HG03060 (cell line): ENCODE data around the gene CHRNA4.

Experiments
- ATAC-seq: cut with Tn5 transposase; IDR thresholded peaks from one replicate; pipeline ENCODE4 v1.9.1; 2021; ENCODE audit warnings: low read depth, moderate number of reproducible peaks; ENCODE audit not compliant: unreplicated experiment

Gene CHRNA4

DNA sequence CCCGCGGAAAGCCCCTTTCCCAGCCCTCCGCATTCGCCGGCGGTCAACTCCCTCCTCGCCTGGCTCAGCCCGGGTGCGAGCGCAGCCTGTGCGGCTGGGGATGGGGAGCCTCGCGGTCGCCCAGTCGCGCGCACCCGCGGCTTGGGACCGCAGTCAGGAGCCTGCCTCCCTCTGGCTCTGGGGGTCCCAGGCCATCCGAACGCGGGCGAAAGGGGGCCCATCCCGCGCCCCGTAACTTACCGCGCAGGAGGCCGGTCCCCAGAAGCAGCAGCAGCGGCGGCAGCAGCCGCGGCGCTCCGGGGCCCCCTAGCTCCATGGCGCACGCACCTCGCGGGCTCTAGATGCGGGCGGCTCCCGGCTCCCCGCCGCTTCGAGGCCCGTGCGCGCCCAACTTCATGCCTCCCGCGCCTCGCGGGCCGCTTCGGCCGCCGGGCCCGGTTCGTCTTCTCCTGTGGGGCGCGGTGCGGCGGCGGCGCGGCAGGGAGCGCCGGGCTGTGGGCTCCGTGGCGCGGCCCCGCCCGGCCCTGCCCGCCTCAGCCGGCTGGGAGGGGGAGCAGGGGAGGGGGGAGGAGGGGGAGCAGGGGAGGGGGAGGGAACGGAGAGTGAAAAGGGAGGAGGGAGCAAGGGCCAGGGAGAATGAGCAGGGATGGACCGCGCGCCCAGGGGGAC lies at the start of gene CHRNA4:
CHRNA4 (minus strand) TSS at position 500 of the 669 bp plus-strand sequence; CDS start at position 316, 184 bp downstream.
- ATAC-seq = no peak

DNA sequence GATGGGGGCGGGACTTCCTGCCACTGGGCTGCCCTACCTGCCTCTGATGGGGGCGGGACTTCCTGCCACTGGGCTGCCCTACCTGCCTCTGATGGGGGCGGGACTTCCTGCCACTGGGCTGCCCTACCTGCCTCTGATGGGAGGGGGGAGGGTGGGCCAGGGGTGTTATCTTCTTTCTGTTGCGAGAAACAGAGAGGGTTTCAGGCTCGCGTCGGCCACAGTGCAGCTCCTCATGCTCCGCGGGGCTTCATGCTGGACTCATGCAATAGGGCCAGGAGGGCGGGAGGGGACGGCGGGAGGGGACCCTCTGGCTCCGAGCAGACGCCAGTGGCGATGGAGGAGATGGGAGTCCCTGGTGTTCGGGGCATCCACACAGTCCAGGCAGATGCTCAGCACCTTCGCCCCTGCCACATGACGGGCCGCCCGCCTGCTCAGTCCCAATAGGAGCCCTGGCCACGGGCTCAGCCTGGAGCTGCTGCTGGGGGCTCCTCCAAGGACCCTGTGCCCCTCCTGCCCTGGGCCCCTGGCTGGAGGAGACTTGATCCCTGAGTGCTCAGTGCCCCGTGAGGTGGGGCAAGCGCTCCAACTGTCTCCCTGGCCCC lies 48.8 kb upstream of the CHRNA4 start:
- no peak for ATAC-seq

DNA sequence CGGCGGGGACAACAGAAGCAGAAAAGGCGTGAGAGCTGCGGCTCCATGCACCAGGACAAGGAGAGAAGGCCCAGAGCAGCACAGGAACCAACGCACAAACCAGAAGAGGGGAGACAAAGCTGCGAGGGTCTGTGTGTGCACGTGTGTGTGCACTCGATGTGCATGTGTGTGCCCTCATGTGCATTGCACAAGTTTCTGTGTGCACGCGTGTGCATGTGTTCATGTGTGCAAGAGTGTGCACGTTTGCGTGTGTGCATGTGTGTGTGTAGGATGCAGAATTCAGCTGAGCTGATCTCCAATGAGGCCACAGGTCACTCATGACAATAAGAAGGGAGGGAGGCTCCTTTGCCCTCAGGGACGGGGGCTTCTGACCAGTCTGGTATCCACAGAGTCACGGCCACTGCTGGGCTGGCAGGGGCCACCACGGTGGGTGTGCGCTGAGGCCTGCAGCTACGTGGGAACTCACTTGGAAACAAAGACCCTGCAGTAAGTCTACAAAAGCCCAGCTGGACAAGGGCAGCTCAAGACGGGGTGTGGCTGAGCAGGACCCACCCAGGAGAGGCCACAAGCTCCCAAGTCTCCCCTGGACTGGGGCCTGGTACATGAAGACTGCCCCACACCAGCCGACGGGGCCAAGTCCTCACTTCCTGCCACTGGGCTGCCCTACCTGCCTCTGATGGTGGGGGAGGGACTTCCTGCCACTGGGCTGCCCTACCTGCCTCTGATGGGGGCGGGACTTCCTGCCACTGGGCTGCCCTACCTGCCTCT lies 48.1 kb upstream of the CHRNA4 start:
- no peak for ATAC-seq

DNA sequence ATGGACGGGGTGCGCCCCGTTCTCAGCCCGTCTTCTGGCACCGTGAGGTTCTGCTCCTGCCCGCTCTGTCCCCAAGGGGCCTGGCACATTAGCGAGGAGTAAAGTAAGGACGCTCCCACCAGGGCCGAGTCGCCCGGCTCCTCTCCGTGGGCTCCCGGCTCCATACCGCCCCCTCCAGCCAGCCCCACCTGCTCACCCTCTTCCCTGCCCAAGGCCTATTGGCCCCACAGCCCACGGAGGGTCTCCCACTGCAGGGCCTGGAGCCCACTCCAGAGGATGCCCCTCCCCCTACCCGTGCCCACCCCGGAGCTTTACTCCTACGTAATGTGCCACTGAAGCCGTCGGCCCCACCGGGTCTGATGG lies 47.5 kb upstream of the CHRNA4 start:
- no peak for ATAC-seq

DNA sequence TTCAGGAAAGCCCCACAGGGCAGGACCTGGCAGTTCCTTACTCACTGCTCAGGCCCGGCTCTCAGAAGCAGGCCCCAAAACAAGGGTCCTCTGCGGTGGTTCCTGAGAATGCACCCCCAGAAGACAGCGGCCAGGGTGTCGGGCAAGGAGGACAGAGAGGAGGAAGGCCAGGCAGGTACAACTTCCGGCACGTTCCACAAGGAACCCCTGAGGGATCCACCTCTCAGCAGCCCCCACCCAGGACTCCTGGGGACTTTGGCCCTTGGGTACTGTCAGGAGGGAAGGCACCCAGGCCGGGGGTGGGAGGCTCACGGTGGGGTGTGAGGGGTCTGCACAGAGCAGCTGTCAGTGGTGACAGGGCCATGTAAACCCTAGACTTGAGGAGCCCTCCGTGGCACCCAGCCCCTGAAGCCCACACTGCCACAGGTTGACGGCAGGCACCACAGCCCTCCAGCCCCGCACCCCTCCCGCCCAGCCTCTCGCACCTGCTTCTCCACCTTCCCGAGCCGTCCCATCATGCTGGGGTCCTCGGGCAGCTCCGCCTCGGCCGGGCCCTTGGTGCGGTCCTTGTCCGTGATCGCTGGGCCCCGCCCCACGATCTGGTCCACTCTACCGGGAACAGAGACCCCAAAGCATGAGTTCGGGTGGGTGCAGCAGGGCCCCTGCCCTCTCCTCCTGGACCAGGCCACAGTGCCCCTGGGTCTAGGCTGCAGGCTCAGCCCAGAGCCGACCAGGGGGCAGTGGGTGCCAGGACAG lies 47.0 kb upstream of the CHRNA4 start:
- no peak for ATAC-seq

DNA sequence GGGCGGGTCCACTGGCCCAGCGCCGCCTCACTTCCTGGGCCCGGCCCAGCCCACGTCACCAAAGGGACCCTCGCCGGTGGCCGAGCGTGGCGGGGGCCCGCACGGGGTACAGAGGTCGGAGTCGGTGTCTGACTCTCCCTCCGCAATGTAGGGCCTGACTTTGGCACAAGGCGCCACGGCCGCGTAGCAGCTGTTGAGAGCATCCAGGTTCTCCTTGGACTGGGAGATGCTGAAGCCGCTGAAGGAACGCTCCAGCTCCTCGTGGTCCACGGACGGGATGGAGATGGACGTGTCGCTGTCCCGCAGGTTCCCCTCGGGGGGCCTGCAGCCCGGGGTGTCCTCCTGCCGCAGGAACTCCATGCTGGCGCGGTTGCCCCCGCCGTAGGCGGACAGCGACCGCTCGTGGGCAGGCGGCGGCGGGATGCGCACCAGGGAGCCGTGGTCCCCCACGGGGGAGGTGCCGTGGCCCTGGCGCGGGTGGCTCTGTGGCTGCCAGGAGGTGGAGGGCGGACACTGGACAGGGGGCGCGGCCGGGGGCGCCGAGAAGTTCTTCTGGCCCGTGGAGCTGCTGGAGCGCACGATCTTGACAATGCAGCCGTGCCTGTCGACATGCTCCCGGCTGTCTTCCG lies 45.6 kb upstream of the CHRNA4 start:
- ATAC-seq = no peak

DNA sequence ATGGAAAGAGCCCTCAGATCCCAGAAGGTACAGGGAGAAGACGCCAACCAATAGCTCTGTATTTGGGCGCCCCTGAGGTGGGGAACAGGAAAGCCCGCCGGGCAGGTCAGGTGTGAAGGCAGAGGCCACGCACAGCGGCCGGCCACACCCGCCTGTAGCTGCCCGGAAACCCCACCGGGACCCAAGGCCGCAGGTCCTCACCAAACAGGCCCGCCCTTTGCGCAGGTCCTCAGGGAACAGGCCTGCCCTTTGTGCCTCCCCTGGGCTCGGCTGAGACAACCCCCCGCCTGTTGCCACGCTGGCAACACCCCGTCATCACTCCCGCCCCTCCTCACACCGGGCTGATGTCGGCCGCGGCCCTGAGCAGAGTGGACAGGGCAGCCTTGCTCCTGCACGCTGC lies 44.9 kb upstream of the CHRNA4 start:
- ATAC-seq = no peak

DNA sequence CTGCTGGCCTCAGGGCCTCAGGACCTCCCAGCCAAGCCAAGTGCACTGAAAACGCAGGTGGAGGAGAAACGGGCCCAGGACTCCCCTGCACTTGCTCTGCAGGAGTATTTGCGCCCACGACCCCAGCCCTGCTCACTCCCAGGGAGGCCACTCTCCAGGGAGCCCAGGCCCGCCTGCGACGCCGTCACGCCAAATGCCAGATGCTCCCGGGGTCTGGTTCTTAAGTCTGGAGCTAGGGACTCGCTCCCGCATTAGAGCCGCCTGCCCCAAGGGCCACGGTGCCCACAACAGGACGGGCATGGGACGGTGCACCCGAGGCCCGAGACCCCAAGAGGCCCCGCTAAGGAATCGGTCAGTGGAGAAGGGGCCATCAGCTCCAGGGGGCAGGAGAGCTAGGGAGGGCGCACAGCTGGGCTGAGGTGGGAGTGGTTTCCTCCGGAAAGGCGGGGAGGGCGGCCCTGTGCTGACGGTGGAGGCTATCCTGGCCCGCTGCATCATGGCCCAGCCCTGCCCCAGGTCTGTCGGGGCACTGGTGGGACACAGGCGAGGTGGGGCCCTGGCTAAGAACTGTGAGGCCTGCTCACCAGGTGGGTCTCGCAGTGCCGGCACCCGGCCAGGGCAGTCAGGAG lies 44.1 kb upstream of the CHRNA4 start:
- ATAC-seq = no peak

DNA sequence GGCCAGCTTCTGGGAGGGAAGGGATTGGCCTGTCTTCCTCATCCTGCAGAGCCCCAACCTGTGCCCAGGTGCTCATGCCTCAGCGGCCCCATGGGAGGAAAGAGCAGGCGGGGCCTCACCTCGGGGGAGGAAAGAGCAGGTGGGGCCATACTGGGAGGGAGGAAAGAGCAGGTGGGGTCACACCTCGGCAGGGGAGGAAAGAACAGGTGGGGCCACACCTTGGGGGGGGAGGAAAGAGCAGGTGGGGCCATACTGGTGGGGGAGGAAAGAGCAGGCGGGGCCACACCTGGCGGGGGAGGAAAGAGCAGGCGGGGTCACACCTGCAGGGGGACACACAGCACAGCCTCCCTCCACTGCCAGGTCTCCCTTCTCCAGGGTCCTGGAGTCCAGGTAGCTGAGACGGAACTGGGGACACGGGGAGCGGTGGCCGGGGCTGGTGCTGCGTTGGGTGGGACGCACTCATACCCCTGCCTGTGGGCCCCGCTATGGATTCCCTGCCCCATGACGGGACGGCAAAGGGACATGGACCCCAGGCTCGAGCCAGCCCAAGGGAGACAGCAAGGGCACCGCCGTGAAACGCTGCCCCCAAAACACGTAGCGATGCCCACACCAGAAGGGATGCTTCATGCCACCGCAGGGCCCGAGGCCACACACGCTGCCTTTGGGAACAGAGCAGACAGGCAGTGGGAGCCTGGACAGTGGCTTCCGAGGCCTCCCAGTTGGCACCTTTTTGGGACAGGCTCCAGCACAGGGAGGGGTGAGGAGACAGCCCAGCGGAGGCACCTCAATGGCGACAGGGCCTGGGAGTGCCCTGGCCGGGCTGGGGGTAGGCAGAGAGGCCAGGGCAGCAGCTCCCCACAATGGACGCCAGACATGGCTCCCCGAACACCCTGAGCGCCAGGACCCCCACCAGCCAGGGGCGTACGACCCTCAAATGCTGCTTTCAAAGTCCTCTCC lies 43.3 kb upstream of the CHRNA4 start:
- ATAC-seq = no peak

DNA sequence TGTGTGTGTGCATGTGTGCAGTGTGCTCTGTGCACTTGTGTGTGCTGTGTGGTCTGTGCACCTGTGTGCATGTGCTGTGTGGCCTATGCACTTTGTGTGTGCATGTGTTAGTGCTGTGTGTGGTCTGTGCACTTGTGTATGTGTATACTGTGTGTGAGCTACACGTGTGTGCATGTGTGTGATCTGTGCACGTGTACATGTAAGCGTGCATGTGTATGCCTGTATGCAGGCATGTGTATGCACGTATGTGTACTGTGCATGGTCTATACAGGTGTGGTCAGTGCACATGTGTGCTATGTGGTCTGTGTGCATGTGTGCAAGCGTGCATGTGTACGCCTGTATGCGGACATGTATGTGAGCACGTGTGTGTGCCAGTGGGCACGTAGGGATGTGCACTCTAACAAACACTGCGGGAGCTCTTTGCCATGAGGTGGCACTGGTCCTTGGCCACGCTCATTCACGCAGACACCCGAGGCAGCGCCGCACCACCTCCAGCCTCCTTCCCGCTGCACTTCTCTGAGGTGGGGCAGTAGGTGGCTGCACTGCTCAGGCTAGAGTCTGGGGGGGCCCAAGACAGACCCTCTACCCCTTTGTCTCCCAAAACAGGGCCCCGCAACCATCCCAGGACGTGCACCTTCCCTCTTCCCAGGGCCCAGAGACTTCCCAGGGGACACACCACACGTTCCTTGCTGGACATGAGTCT lies 42.4 kb upstream of the CHRNA4 start:
- no peak for ATAC-seq

DNA sequence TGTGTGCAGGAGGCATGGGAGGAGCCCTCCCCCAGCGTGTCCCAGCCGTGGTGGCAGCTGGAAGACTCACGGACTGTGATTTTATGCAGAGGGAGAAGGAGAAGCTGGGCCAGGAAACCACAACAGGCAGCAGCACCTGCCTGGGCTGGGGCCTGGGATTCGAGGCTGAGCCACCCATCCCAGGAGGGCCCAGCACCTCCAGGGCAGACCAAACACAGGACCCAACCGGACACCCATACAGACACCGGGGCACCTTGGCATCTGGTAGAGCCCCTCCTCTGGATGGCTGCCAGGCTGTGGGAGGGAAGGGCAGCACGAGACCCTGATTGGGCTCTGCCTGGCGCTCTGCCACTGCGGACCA lies 41.7 kb upstream of the CHRNA4 start:
- no peak for ATAC-seq

DNA sequence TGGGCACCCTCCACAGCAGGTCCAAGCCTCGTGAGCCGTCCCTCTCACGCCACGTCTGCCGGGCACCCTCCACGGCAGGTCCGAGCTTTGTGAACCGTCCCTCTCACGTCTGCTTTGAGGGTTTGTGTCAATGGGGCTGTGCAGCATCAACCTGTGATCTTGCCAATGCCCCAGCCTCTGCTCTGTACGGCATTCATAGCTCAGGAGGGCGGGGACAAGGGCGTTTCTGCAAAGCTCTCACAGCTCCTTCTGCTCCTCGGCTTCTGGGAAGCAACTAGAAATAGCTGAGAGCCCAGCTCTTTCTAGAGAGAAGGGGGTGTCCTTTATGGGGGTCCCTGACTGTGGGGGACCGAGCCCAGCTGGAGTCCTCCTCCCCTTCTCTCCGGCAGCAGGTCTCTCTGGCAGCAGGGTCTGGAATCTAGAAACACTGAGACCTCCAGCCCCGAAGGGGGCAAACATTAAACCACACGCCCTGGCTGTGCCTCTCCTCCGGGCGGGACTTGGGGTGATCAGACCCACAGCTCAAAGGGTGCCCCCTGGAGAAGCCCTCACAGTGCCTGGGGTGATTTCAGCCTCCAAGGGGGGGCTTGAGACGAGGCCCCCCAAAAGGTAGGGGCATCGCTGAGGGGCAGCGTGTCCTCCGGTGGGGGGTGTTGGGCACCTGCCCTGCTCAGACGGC lies 41.2 kb upstream of the CHRNA4 start:
- no peak for ATAC-seq

DNA sequence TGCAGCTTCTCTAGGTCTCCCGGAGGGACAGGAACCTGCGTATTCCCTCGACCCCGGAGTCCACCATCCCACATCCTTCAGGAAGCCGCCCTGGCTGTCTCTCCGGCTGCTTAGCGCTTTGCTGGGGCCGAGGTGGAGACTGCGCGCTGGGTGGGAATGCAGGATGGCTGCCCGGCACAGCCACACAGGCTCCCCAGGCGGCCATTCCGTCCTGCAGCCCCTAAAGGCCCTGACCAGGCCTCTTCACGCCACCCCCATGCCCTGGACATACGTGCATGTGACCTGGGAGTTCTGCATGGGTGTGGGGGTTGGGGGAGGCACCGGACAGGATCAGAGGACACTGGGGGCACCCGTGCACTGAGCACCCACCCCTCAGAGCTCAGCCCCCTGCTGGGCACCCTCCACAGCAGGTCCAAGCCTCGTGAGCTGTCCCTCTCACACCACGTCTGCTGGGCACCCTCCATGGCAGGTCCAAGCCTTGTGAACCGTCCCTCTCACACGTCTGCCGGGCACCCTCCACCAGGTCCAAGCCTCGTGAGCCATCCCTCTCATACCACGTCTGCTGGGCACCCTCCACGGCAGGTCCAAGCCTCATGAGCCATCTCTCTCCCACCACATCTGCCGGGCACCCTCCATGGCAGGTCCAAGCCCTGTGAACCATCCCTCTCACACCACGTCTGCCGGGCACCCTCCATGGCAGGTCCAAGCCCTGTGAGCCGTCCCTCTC lies 40.4 kb upstream of the CHRNA4 start:
- ATAC-seq = no peak

DNA sequence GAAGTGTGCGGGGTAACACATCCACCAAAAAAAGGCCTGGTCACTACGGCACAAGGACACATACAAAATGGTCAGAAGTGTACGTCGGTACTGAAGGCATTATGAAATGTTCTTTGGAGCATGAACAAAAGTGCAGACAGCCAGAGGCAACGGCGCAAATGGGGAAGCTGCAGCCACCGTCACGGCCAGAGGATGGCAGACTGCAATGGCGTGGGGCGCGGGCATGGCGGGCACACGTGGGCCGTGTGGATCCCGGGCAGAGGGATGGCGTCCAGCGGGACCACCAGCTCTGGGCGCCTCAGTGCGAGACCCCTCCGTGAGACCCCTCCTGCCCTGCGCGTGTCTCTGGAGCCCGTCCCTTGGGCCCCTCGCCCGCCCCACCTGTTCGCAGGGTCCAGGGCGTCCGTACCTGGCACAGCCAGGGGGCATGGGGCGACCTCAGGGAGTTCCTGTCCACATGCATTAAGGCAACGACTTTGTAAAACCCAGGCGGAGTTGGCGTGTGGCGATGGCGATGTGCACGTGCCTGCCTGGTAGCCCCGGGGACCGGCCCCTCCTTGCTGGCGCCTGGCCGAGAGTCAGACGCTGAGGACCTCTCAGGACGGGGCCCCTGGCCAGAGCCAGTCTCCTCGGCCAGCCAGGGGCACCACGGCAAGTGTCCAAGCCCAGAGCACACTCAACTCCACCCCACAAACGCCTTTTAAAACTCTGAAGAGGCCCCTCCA lies 39.5 kb upstream of the CHRNA4 start:
- no peak for ATAC-seq

DNA sequence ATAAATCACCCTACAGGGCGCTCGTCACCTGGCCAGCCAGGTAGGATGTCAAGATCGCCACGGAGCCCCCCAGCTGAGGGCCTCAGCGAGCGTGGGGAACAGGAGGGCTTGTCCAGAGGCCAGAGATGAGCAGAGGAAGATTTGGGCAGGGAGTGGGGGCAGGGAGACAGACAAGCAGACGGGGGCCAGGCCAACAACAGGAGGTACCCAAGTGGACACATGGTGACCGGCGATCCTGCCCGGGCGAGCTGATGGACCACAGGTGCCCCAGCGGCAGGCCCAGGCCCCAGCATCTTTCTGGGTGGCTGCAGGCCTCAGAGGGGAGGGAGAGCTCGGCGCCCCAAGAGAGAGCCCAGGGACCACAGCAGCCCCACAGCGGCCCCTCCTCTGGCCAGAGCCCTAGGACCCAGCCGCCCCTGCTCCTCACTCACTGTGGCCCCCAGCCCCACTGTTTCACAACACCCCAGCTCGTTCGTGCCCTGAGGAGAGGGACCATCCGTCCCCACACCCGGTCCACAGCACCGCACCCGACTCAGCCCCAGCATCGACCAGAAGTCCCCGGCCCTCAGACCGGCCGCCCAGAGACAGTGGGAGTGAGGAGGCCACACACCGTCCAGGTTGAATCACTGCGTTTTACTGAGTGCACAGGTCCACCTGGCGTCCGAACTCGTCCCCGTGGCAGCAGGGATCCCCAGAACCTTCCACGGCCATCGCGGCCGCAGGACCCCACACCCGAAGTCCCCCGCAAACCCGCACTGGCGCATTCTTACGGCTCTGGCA lies 38.6 kb upstream of the CHRNA4 start:
- no peak for ATAC-seq
